ENCODE results near the gene MGAT3. TPM values are rescaled to one million over a fixed set of nuclear protein-coding genes. Genes with fewer than 3 reads are reported as not detected.

Gene MGAT3
- total and polyA plus RNA-seq, 2 donors from 2014 or later: 2.7 to 5.4 TPM

DNA sequence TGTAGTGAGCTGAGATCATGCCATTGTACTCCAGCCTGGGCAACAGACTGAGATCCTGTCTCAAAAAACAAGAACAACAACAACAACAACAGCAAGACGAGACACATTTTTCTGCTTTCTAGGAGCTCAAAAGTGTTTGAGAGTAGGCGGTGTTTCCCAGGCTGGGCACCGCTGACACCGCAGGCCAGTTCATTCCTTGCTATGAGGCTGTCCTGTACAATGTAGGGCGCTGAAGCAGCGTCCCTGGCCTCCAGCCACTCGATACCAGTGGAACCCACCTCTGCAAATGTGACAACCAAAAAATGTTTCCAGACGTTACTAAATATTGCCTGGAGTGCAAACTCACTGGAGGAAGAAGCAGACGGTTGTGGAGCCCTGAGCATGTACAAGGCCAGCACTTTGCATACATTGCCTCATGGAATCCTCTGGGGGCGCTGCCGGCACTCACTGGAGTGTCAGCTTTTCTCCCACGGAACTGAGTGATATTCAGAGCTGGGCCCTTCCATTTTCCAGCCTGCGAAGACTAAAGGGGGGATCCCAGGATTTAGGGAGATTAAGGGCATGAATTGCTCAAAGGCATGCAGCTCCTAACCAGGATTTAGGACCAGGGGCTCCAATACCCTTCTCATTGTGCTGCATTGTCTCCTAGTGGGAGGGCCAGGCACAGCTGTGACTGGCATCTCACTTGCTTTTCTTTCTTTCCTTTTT is 39.5 kb downstream of the MGAT3 start:
- TF ChIP-seq, protein P1, sequence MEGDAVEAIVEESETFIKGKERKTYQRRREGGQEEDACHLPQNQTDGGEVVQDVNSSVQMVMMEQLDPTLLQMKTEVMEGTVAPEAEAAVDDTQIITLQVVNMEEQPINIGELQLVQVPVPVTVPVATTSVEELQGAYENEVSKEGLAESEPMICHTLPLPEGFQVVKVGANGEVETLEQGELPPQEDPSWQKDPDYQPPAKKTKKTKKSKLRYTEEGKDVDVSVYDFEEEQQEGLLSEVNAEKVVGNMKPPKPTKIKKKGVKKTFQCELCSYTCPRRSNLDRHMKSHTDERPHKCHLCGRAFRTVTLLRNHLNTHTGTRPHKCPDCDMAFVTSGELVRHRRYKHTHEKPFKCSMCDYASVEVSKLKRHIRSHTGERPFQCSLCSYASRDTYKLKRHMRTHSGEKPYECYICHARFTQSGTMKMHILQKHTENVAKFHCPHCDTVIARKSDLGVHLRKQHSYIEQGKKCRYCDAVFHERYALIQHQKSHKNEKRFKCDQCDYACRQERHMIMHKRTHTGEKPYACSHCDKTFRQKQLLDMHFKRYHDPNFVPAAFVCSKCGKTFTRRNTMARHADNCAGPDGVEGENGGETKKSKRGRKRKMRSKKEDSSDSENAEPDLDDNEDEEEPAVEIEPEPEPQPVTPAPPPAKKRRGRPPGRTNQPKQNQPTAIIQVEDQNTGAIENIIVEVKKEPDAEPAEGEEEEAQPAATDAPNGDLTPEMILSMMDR (IDR thresholded peaks at IDR 0.05; ENCODE audit: borderline replicate concordance, extremely low read depth, insufficient read depth): peak; percentile 75
- FAIRE-seq (no peak), DNase-seq (peak in 4 of 5 donors; percentile 77 to 92 (median 88))
- Histone ChIP-seq H3K9me3 (ENCODE audit: control insufficient read depth in 2 of 3, insufficient read depth in 1 of 3, low read length in 3 of 3) (no peaks in the 10 kb centered on the region), H3K27me3 (ENCODE audit: control insufficient read depth, insufficient read depth, low read length) (no peaks in the 10 kb centered on the region), H3K27ac (ENCODE audit: low read depth in 2 of 2, low read length in 2 of 2) (no peak overlapping the region), H3K36me3 (ENCODE audit: control insufficient read depth in 2 of 3, insufficient read depth in 3 of 3, low read length in 3 of 3) (no peaks in the 10 kb centered on the region), H3K4me3 (ENCODE audit: low read length in 3 of 3) (no peak overlapping the region), H3K9ac (ENCODE audit: low read length in 3 of 3) (peak overlapping the region in 1 of 3 donors; percentile 61), H3K4me1 (ENCODE audit: control insufficient read depth in 2 of 3, insufficient read depth in 2 of 3, low read depth in 1 of 3, low read length in 3 of 3) (peaks cover 0 to 10% (median 6%) of the 10 kb centered on the region in 3 donors)
- intact Hi-C loops (cut with DNase I): no loop called here

DNA sequence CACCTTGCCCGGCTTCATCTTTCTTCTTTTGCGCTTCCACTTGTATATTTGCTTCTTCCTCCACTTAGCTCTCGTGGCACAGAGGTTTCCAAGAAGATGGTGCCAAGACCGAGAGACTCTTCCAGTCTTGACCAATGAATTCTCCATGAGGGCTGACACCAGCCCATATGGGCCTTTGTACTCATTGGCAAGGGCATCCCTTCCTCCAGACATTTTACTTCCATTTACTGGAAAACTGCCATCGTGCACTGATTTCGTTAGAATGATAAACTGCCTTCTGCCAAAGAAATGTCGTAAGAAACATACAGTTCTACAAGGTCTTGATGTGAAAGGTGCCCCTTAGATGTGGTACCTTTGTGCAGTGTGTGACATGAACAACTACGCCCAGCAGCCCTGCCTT is 40.6 kb downstream of the MGAT3 start:
- DNase-seq: no peak
- no peak for FAIRE-seq
- H3K27ac ChIP-seq (ENCODE audit: low read depth in 2 of 2, low read length in 2 of 2): no peak overlapping the region
- TF ChIP-seq, protein P1 (IDR thresholded peaks at IDR 0.05; ENCODE audit: borderline replicate concordance, extremely low read depth, insufficient read depth): no peak
- H3K27me3 ChIP-seq (ENCODE audit: control insufficient read depth, insufficient read depth, low read length): no peaks in the 10 kb centered on the region
- peaks cover 0 to 16% (median 11%) of the 10 kb centered on the region in 3 donors for H3K4me1 ChIP-seq (ENCODE audit: control insufficient read depth in 2 of 3, insufficient read depth in 2 of 3, low read depth in 1 of 3, low read length in 3 of 3)
- H3K9ac ChIP-seq (ENCODE audit: low read length in 3 of 3): no peak overlapping the region
- H3K4me3 ChIP-seq (ENCODE audit: low read length in 3 of 3): no peak overlapping the region
- no peaks in the 10 kb centered on the region for H3K9me3 ChIP-seq (ENCODE audit: control insufficient read depth in 2 of 3, insufficient read depth in 1 of 3, low read length in 3 of 3)
- intact Hi-C loops (cut with DNase I): no loop called here
- no peaks in the 10 kb centered on the region for H3K36me3 ChIP-seq (ENCODE audit: control insufficient read depth in 2 of 3, insufficient read depth in 3 of 3, low read length in 3 of 3)

DNA sequence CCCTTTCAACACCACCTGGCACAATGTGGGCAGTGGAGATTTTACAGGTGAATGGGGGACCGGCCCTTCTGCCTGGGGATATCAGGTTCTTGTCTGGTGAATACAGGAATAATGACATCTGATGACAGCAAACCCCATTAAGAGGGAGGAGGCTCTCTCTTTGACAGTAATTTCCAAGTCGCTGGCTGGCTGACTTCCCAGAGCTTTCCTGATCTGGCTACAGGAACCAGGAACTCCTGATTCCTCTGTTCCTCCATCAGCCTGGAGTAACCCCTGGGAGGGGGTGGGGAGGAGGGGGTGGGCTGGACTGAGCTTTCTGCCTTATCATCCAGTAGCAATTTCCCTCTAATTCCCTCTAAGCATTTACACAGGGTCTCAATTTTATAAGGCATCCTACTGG is 41.6 kb downstream of the MGAT3 start:
- Histone ChIP-seq H3K27me3 (ENCODE audit: control insufficient read depth, insufficient read depth, low read length) (no peaks in the 10 kb centered on the region), H3K36me3 (ENCODE audit: control insufficient read depth in 2 of 3, insufficient read depth in 3 of 3, low read length in 3 of 3) (no peaks in the 10 kb centered on the region), H3K4me1 (ENCODE audit: control insufficient read depth in 2 of 3, insufficient read depth in 2 of 3, low read depth in 1 of 3, low read length in 3 of 3) (peaks cover 0 to 18% (median 16%) of the 10 kb centered on the region in 3 donors), H3K9me3 (ENCODE audit: control insufficient read depth in 2 of 3, insufficient read depth in 1 of 3, low read length in 3 of 3) (no peaks in the 10 kb centered on the region), H3K27ac (ENCODE audit: low read depth in 2 of 2, low read length in 2 of 2) (peak overlapping the region in 1 of 2 donors; percentile 26), H3K9ac (ENCODE audit: low read length in 3 of 3) (no peak overlapping the region), H3K4me3 (ENCODE audit: low read length in 3 of 3) (no peak overlapping the region)
- intact Hi-C loops (cut with DNase I): no loop called here
- DNase-seq: peak in 1 of 5 donors; percentile 60
- TF ChIP-seq, protein P1 (IDR thresholded peaks at IDR 0.05; ENCODE audit: borderline replicate concordance, extremely low read depth, insufficient read depth): no peak
- no peak for FAIRE-seq

Data from kidney (tissue), 14 donors.